Measurements from ENCODE around the gene RNF157. TPM values are rescaled to one million over a fixed set of nuclear protein-coding genes. Genes with fewer than 3 reads are reported as not detected.
"Not testable (repeated sequence)": the region's sequence is repeated elsewhere in the genome, so short reads cannot be mapped to it uniquely, and the experiment has no call there.

RNF157 gene
- total RNA-seq, 1 donor from 2014 or later, result 15.8 TPM

DNA sequence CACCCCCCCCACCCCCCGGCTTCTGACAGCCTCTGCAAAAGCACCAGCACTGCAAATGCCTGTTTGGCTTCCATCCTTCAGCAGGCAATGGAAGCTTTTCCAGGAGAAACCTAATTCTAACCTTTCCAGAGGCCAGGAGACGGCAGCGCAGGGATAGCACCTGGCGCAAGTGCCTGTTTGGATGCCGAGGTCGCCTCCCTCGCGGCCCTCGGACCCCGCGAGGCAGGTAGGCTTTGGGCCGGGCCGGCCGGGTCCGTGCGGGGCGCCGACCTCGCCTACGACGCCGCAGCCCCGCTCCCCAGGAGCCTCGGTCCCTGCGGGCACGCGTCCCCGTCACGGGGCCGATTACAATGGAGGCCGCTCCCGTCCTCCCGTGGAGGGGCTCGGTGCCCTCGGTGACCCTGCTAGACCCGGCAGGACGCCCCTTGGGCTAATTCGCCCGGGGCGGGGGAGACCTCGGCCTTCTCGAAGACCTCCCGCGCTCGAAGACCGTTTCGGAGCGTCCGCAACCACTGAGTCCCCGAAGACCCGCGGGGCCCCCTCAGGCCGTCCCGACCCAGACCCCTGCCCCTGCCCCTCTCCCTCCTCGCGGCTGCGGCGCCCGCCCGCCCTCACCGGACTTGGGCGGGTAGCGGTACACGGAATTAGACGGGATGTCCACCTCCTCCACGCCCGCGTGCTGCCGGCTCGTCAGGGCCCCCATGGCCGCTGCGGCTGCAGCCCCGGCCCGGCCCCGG lies 587 bp downstream of the RNF157 start:
- ATAC-seq, result no peak
- no peak for DNase-seq (ENCODE audit: low spot score)
- intact Hi-C loops (cut with DNase I), result no loop called here

DNA sequence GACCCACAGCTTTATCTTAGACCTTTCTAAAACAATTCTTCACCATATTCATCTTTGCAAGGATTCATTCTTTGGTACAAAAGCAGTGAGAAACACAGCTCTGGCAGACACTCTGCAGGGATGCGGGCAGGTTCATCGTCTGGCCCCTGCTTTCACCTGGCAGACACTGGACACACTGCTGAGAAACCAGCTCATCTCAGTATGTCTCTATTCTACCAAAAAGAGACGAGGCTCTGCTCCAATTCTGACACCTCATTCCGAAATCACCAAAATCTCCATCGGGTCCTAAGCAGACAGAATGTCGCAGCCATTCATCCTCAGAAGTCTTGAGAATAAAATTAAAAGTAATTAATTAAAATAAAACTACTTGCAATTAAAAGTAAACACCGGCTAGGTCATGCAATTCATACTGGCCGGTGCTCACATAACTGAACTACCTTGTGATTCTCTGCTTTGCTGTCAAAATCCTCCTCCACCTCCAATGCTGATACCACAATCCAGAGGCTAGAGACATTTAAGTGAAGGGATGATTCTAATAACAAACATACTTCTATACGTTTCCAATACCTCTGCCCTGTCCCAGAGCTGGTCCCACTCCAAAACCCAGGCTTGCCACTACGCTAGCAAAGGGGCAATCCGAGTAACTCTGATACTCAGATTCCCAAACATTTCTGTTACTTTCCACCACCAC lies 1.3 kb downstream of the RNF157 start:
- DNase-seq (ENCODE audit: low spot score) (no peak), ATAC-seq (no peak)
- intact Hi-C loops (cut with DNase I), result no loop called here

- intact Hi-C loops (cut with DNase I), result no loop called here
- DNase-seq (ENCODE audit: low spot score) (no peak), ATAC-seq (no peak)
Measured at GRCh38 chr17:76237859-76238313, 2.4 kb downstream of the RNF157 start.

GRCh38 chr17:76236603-76237002 lies 3.7 kb downstream of the RNF157 start:
- DNase-seq (ENCODE audit: low spot score) (no peak), ATAC-seq (no peak)
- intact Hi-C loops (cut with DNase I), result no loop called here

DNA sequence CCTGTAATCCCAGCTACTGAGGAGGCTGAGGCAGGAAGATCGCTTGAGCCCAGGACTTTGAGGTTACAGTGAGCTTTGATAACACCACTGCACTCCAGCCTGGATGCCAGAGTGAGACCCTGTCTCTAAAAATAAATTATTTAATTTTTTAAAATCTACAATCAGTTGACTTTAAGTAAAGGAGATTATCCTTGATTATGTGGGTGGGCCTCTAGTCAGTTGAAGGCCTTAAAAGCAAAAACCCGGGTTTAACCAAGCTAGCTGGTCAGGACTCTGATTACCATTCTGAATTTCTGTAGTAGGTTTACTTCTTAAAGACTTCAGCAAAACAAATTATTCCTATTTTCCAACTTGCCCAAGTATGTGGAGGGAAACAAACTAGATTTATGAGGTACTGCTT lies 4.4 kb downstream of the RNF157 start:
- intact Hi-C loops (cut with DNase I), result no loop called here
- ATAC-seq (no peak), DNase-seq (ENCODE audit: low spot score) (no peak)

- intact Hi-C loops (cut with DNase I), result no loop called here
- no peak for DNase-seq (ENCODE audit: low spot score)
- ATAC-seq, result no peak
Measured at GRCh38 chr17:76234354-76234679, 6.0 kb downstream of the RNF157 start.

GRCh38 chr17:76233588-76234353 lies 6.5 kb downstream of the RNF157 start:
- ATAC-seq (no peak), DNase-seq (ENCODE audit: low spot score) (no peak)
- intact Hi-C loops (cut with DNase I), result no loop called here

DNA sequence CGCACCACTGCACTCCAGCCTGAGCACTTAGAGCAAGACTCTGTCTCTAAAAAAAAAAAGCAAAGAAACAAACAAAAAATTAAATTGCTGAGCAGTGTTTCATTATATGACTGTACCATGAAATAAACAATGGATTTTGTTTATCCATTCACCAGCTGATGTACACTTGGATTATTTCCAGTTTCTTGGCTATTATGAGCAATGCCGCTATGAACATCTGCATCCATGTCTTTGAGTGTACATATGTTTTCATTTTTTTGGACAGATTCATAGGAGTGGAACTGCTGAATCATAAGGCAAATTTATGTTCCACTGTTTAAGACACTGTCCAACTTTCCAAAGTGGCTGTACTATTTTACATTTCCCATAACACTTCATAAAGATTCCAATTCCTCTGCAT lies 8.0 kb downstream of the RNF157 start:
- intact Hi-C loops (cut with DNase I), result no loop called here
- ATAC-seq (no peak), DNase-seq (ENCODE audit: low spot score) (no peak)

- intact Hi-C loops (cut with DNase I); ATAC-seq; DNase-seq (ENCODE audit: low spot score): not testable (repeated sequence)
Measured at GRCh38 chr17:76226749-76227148, 13.5 kb downstream of the RNF157 start.

GRCh38 chr17:76225373-76226086 lies 14.8 kb downstream of the RNF157 start:
- ATAC-seq; intact Hi-C loops (cut with DNase I); DNase-seq (ENCODE audit: low spot score): not testable (repeated sequence)

GRCh38 chr17:76223802-76224201 lies 16.5 kb downstream of the RNF157 start:
- intact Hi-C loops (cut with DNase I), result no loop called here
- DNase-seq (ENCODE audit: low spot score) (no peak), ATAC-seq (no peak)

DNA sequence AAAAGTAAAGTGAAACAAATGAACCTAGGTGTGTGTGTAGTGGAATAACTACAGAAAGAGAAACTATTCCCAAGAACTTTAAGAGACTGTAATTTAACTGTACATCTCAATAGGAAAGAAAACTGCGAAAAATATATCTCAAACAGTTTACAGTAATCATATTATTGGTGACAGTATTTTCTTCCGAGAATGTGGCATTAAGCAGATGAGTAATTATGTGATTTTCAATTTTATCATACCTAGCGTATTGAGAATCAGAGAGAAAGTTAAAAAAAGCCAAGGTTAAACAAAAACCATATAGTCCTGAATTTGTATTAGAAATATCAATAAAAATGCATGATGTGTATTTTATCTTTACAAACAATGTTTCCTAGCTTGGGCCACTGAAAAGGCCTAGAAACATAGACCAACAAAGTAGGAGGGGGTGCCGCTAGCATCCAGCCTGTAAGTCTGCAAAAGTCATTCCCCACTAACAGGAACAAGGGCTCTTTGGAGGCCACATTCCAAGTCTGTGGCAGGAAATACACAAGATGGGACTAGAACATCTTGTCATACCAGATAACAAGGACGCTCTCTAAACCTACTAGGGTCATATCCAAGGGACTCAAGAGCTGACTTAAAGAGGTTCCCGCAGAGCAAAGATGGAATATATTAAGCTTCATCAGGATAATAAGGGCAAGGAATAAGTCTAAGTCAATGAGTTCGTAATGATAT lies 20.5 kb downstream of the RNF157 start:
- intact Hi-C loops (cut with DNase I), result no loop called here
- DNase-seq (ENCODE audit: low spot score) (no peak), ATAC-seq (no peak)

DNA sequence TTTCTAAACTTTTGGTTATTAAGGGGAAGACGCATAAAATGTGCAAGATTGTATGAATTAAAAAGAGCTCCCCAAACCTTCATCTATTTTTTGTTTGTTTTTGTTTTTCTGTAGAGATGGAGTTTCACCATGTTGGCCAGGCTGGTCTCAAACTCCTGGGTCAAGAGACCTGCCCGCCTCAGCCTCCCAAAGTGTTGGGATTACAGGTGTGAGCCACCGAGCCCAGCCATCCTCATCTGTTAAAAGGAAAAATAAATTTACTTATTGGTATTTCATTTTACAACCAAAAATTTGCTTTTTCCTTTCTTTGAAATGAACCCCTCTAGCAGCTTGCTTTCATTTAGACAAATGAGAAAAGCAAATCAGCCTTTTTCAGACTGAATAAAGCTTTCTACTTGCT lies 23.2 kb downstream of the RNF157 start:
- DNase-seq (ENCODE audit: low spot score), result no peak

DNA sequence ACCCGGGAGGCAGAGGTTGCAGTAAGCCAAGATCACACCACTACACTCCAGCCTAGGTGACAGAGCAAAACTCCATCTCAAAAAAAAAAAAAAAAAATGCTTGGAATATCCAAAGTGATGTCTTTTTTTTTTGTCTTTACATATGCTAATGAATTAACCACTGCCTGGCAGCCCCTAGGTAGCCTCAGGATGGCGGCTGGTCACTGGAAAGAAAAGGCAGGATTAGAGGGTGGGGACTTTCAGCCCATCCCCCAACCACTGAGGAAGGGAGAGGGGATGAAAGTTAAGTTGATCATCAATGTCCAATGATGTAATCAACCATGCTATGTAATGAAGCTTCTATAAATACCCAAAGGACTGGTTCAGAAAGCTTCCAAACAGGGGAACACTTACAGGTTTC lies 26.8 kb downstream of the RNF157 start:
- intact Hi-C loops (cut with DNase I), result no loop called here
- DNase-seq (ENCODE audit: low spot score) (no peak), ATAC-seq (no peak)

More for the DNA sequence above, 23.2 kb downstream of the RNF157 start:
- intact Hi-C loops (cut with DNase I), result no loop called here
- no peak for ATAC-seq

- DNase-seq (ENCODE audit: low spot score) (no peak), ATAC-seq (no peak)
- intact Hi-C loops (cut with DNase I), result no loop called here
Measured at GRCh38 chr17:76208120-76208519, 32.2 kb downstream of the RNF157 start.

GRCh38 chr17:76207275-76208059 lies 32.8 kb downstream of the RNF157 start:
- no peak for DNase-seq (ENCODE audit: low spot score)
- intact Hi-C loops (cut with DNase I), result no loop called here
- ATAC-seq, result no peak

- DNase-seq (ENCODE audit: low spot score); intact Hi-C loops (cut with DNase I); ATAC-seq: not testable (repeated sequence)
Measured at GRCh38 chr17:76205542-76206144, 34.6 kb downstream of the RNF157 start.

- intact Hi-C loops (cut with DNase I), result no loop called here
- ATAC-seq, result no peak
Measured at GRCh38 chr17:76204277-76204676, 36.0 kb downstream of the RNF157 start.

More at GRCh38 chr17:76204277-76204676, 36.0 kb downstream of the RNF157 start:
- no peak for DNase-seq (ENCODE audit: low spot score)

Data from sciatic nerve (tissue), 2 donors.